Adrenal gland (tissue), 5 donors: Measurements from ENCODE around the gene SMARCA1.

ENCODE experiments used
- POLR2A ChIP-seq, 2 donors: fragments of 450-650 bp; IDR thresholded peaks; one replicate each; pipeline ENCODE4 v1.6.1; 2017; ENCODE audit warnings: antibody characterized with exemption in 2 of 2, mild to moderate bottlenecking in 2 of 2, moderate library complexity in 1 of 2
- TF ChIP-seq, protein P1 (sequence below), 6 experiments: fragments of 450-650 bp in 4 of 6; fragments of 200-600 bp in 2 of 6; sonication (generic) in 1 of 6; IDR thresholded peaks; 1 replicate in 5 of 6; 2 replicates in 1 of 6; pipeline versions ENCODE4 v1.5.1 to v1.8.0; 2016 to 2021; ENCODE audit warnings: antibody characterized with exemption in 6 of 6, mild to moderate bottlenecking in 2 of 6, moderate library complexity in 1 of 6
- donor health status: DM: no; HTN: no; CAD: no.

GRCh38 chrX:129572422-129572821 lies 49.1 kb upstream of the SMARCA1 start:
- TF ChIP-seq, protein P1, sequence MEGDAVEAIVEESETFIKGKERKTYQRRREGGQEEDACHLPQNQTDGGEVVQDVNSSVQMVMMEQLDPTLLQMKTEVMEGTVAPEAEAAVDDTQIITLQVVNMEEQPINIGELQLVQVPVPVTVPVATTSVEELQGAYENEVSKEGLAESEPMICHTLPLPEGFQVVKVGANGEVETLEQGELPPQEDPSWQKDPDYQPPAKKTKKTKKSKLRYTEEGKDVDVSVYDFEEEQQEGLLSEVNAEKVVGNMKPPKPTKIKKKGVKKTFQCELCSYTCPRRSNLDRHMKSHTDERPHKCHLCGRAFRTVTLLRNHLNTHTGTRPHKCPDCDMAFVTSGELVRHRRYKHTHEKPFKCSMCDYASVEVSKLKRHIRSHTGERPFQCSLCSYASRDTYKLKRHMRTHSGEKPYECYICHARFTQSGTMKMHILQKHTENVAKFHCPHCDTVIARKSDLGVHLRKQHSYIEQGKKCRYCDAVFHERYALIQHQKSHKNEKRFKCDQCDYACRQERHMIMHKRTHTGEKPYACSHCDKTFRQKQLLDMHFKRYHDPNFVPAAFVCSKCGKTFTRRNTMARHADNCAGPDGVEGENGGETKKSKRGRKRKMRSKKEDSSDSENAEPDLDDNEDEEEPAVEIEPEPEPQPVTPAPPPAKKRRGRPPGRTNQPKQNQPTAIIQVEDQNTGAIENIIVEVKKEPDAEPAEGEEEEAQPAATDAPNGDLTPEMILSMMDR (IDR thresholded peaks at IDR 0.05): no peak
- TF ChIP-seq POLR2A (IDR thresholded peaks at IDR 0.05): no peak
